ENCODE data around the gene SARS2.

GRCh38 chr19:38978326-38978689 is 47.7 kb upstream of the SARS2 start:
- no peak for TF ChIP-seq CTCF (IDR thresholded peaks at IDR 0.05)
- no peak for TF ChIP-seq POLR2A (IDR thresholded peaks at IDR 0.05)
- no peak for TF ChIP-seq EP300 (IDR thresholded peaks at IDR 0.05)

Measured in tibial nerve (tissue), 4 donors.